ENCODE results near the gene BAD.

- TF ChIP-seq CTCF (IDR thresholded peaks at IDR 0.05): no peak
- TF ChIP-seq POLR2A (IDR thresholded peaks at IDR 0.05): no peak
- no peak for TF ChIP-seq POLR2AphosphoS5 (IDR thresholded peaks at IDR 0.05)
Observed at GRCh38 chr11:64297699-64298358, 13.4 kb upstream of the BAD start.
